GM23338 (cell line): Measurements from ENCODE around the gene ACSS3. TPM values are rescaled to one million over a fixed set of nuclear protein-coding genes. Genes with fewer than 3 reads are reported as not detected.

ENCODE experiments used
- ATAC-seq: fragments of 200-7000 bp; cut with Tn5 transposase; 3 replicates; pipeline ENCODE4 v1.9.1; 2020
- DNase-seq: peaks from one replicate; pipeline ENCODE4 v3.0.0-alpha.2; 2015; ENCODE audit warnings: low spot score
- H2AFZ ChIP-seq: fragments of 200-600 bp; sonication (generic); 2 replicates; pipeline ENCODE4 v1.8.0; 2016; ENCODE audit warnings: antibody characterized with exemption, mild to moderate bottlenecking, moderate library complexity
- H3F3A ChIP-seq: fragments of 200-600 bp; sonication (generic); replicated peaks from 2 replicates; pipeline ENCODE4 v1.8.0; 2017; ENCODE audit warnings: antibody characterized with exemption, mixed run types, low read depth
- H3K27ac ChIP-seq: fragments of 200-600 bp; sonication (generic); 2 replicates; pipeline ENCODE4 v1.6.1; 2016; ENCODE audit warnings: low read depth
- H3K27me3 ChIP-seq: fragments of 200-600 bp; sonication (generic); 2 replicates; pipeline ENCODE4 v1.8.0; 2016; ENCODE audit warnings: mild to moderate bottlenecking, mixed run types, moderate library complexity; ENCODE audit not compliant: insufficient read depth
- H3K36me3 ChIP-seq: fragments of 200-600 bp; sonication (generic); 2 replicates; pipeline ENCODE4 v1.8.0; 2016; ENCODE audit warnings: mild to moderate bottlenecking; ENCODE audit not compliant: insufficient read depth
- H3K4me1 ChIP-seq: fragments of 200-600 bp; sonication (generic); 2 replicates; pipeline ENCODE4 v1.8.0; 2016; ENCODE audit warnings: mild to moderate bottlenecking, moderate library complexity; ENCODE audit not compliant: insufficient read depth
- H3K4me2 ChIP-seq: fragments of 200-600 bp; sonication (generic); 2 replicates; pipeline ENCODE4 v1.7.1; 2017; ENCODE audit warnings: mixed run types
- H3K4me3 ChIP-seq: fragments of 200-600 bp; sonication (generic); 2 replicates; pipeline ENCODE4 v1.6.1; 2016; ENCODE audit warnings: mixed run types
- H3K79me2 ChIP-seq: fragments of 200-600 bp; sonication (generic); replicated peaks from 2 replicates; pipeline ENCODE4 v1.8.0; 2017; ENCODE audit warnings: mild to moderate bottlenecking; ENCODE audit not compliant: insufficient read depth
- H3K9me2 ChIP-seq: fragments of 200-600 bp; sonication (generic); 2 replicates; pipeline ENCODE4 v1.8.0; 2017; ENCODE audit not compliant: insufficient read depth
- H4K20me1 ChIP-seq: fragments of 200-600 bp; sonication (generic); replicated peaks from 2 replicates; pipeline ENCODE4 v1.8.0; 2017; ENCODE audit warnings: mild to moderate bottlenecking; ENCODE audit not compliant: insufficient read depth
- H3K27ac Mint-ChIP-seq: 2 replicates; pipeline ENCODE4 v1.8.0; 2020; ENCODE audit warnings: inconsistent platforms, mild to moderate bottlenecking, moderate library complexity, mixed read lengths
- H3K27me3 Mint-ChIP-seq: 3 replicates; pipeline ENCODE4 v1.8.0; 2022; ENCODE audit warnings: low read depth, mild to moderate bottlenecking, moderate library complexity, mixed read lengths, inconsistent platforms; ENCODE audit not compliant: insufficient read depth, poor library complexity
- H3K36me3 Mint-ChIP-seq: 3 replicates; pipeline ENCODE4 v1.8.0; 2021; ENCODE audit warnings: low read depth, mild to moderate bottlenecking, inconsistent platforms, moderate library complexity, mixed read lengths
- H3K4me1 Mint-ChIP-seq: 3 replicates; pipeline ENCODE4 v1.8.0; 2020; ENCODE audit warnings: mild to moderate bottlenecking, inconsistent platforms, mixed read lengths
- H3K4me3 Mint-ChIP-seq: 3 replicates; pipeline ENCODE4 v1.8.0; 2021; ENCODE audit warnings: moderate library complexity, mild to moderate bottlenecking, inconsistent platforms, mixed read lengths
- H3K9me3 Mint-ChIP-seq: 3 replicates; pipeline ENCODE4 v1.8.0; 2020; ENCODE audit warnings: moderate library complexity, mild to moderate bottlenecking, inconsistent platforms, mixed read lengths
- CREB1 ChIP-seq: fragments of 250-450 bp; sonication (Bioruptor Pico); IDR thresholded peaks from 2 replicates; pipeline ENCODE4 v1.5.0; 2020; ENCODE audit warnings: low read depth, mild to moderate bottlenecking, moderate library complexity
- CTCF ChIP-seq, 2 experiments: fragments of 200-600 bp in 1 of 2; sonication (generic) in 1 of 2; conservative IDR thresholded peaks; 2 replicates each; pipeline versions ENCODE4 v1.5.1 to v1.6.1; 2016 to 2017; ENCODE audit warnings: antibody characterized with exemption in 2 of 2, low read depth in 2 of 2, mild to moderate bottlenecking in 2 of 2, moderate library complexity in 1 of 2
- ETS1 ChIP-seq: IDR thresholded peaks from 2 replicates; pipeline ENCODE4 v1.6.1; 2016; ENCODE audit warnings: antibody characterized with exemption
- EZH2 ChIP-seq: fragments of 200-600 bp; sonication (generic); IDR thresholded peaks from one replicate; pipeline ENCODE4 v1.8.0; 2017; ENCODE audit warnings: antibody characterized with exemption, mild to moderate bottlenecking, low read depth; ENCODE audit not compliant: unreplicated experiment
- EZH2phosphoT487 ChIP-seq: fragments of 200-600 bp; sonication (generic); IDR thresholded peaks from one replicate; pipeline ENCODE4 v1.8.1; 2018; ENCODE audit warnings: antibody characterized with exemption; ENCODE audit not compliant: unreplicated experiment
- JUNB ChIP-seq: IDR thresholded peaks from one replicate; pipeline ENCODE4 v1.6.1; 2016; ENCODE audit warnings: antibody characterized with exemption; ENCODE audit not compliant: unreplicated experiment
- NANOG ChIP-seq: IDR thresholded peaks from 2 replicates; pipeline ENCODE4 v1.6.1; 2016; ENCODE audit warnings: antibody characterized with exemption, borderline replicate concordance
- POLR2AphosphoS5 ChIP-seq: IDR thresholded peaks from 2 replicates; pipeline ENCODE4 v1.6.1; 2016; ENCODE audit warnings: antibody characterized with exemption, low read depth
- REST ChIP-seq: IDR thresholded peaks from one replicate; pipeline ENCODE4 v1.6.1; 2018; ENCODE audit warnings: antibody characterized with exemption; ENCODE audit not compliant: unreplicated experiment
- STAT1 ChIP-seq: IDR thresholded peaks from one replicate; pipeline ENCODE4 v1.6.1; 2016; ENCODE audit warnings: antibody characterized with exemption; ENCODE audit not compliant: unreplicated experiment
- ZNF114 ChIP-seq: fragments of 250-450 bp; sonication (Bioruptor Pico); IDR thresholded peaks from 2 replicates; pipeline ENCODE4 v1.5.0; 2020; ENCODE audit warnings: mild to moderate bottlenecking, moderate library complexity
- ZNF331 ChIP-seq: fragments of 250-450 bp; sonication (Bioruptor Pico); IDR thresholded peaks from 2 replicates; pipeline ENCODE4 v1.5.0; 2020; ENCODE audit warnings: low read depth, mild to moderate bottlenecking, moderate library complexity
- ZNF462 ChIP-seq: fragments of 250-450 bp; sonication (Bioruptor Pico); IDR thresholded peaks from 2 replicates; pipeline ENCODE4 v1.5.0; 2020; ENCODE audit warnings: mild to moderate bottlenecking, moderate library complexity
- polyA plus RNA-seq: library from polyadenylated mRNA; unstranded; fragments of >200 nt; fragmentation: Nextera tagmentation; extraction: Ambion mirVana; gene quantifications from 2 replicates; pipeline ENCODE4 v1.2.1, GENCODE V29; 2016
- total RNA-seq: library from RNA; depleted of rRNA; stranded (reverse); fragments of >200 nt; shearing (Covaris generic); gene quantifications from 2 replicates; pipeline ENCODE4 v1.2.3, GENCODE V29; 2014

Gene ACSS3
- total and polyA plus RNA-seq, 2 experiments from 2014 or later: 7.4 to 28.9 TPM

GRCh38 chr12:81120961-81121360 lies 43.1 kb downstream of the ACSS3 start:
- no peaks in the 10 kb centered on the region for H3K27me3 ChIP-seq
- no peak for ATAC-seq
- Mint-ChIP-seq H3K4me1 (no peaks in the 10 kb centered on the region), H3K27me3 (peaks cover 3% of the 10 kb centered on the region), H3K4me3 (no peak overlapping the region), H3K36me3 (peaks cover 33% of the 10 kb centered on the region; the same call in 2 of the 3 replicates), H3K9me3 (no peaks in the 10 kb centered on the region; the same call in 2 of the 3 replicates), H3K27ac (no peak overlapping the region)
- TF ChIP-seq NANOG: no peak
- no peak for TF ChIP-seq ZNF331
- no peak for TF ChIP-seq CREB1 (CRISPR knock-in tag)
- no peak for TF ChIP-seq POLR2AphosphoS5
- no peak for TF ChIP-seq JUNB
- no peak for TF ChIP-seq STAT1
- TF ChIP-seq REST: no peak
- TF ChIP-seq ZNF462 (CRISPR knock-in tag): no peak
- no peak for TF ChIP-seq EZH2phosphoT487
- no peak for TF ChIP-seq ZNF114 (CRISPR knock-in tag)
- no peak for TF ChIP-seq CTCF (conservative IDR thresholded peaks at IDR 0.05; ENCODE audit: low read depth in 2 of 2)
- TF ChIP-seq ETS1: no peak
- TF ChIP-seq EZH2: no peak
- no peak overlapping the region for H3K4me2 ChIP-seq
- H3K36me3 ChIP-seq: no peaks in the 10 kb centered on the region
- no peak overlapping the region for H3K4me3 ChIP-seq
- H3K27ac ChIP-seq: no peak overlapping the region
- no peaks in the 10 kb centered on the region for H4K20me1 ChIP-seq
- no peaks in the 10 kb centered on the region for H3K4me1 ChIP-seq
- H2AFZ ChIP-seq: no peak overlapping the region
- no peak for DNase-seq
- H3K9me2 ChIP-seq: no peaks in the 10 kb centered on the region
- H3K79me2 ChIP-seq: no peaks in the 10 kb centered on the region
- no peaks in the 10 kb centered on the region for H3F3A ChIP-seq
